ENCODE results near the gene MPDU1. TPM values are rescaled to one million over a fixed set of nuclear protein-coding genes. Genes with fewer than 3 reads are reported as not detected.

Gene MPDU1
- total RNA-seq, 3 donors from 2014 or later = 55.2 to 101 (median 94.5) TPM

- no peak for TF ChIP-seq CTCF (IDR thresholded peaks at IDR 0.05)
- Histone ChIP-seq H3K4me1 (ENCODE audit: low read depth) (peaks cover 22% of the 10 kb centered on the region), H3K4me3 (peak overlapping the region; percentile 100), H3K36me3 (ENCODE audit: low read depth) (peaks cover 12% of the 10 kb centered on the region), H3K9me3 (no peaks in the 10 kb centered on the region)
- no peak for ATAC-seq
- intact Hi-C loops (cut with DNase I, micrococcal nuclease) = no loop called here
- DNase-seq = no peak
These were observed 11.4 kb upstream of the MPDU1 start for GRCh38 chr17:7572338-7572587.

GRCh38 chr17:7572588-7573323 lies 10.9 kb upstream of the MPDU1 start:
- peaks cover 24% of the 10 kb centered on the region for H3K4me1 ChIP-seq (ENCODE audit: low read depth)
- ATAC-seq = peak; percentile 93
- DNase-seq = peak; percentile 99 to 100 (median 100)
- intact Hi-C loops (cut with DNase I, micrococcal nuclease) = no loop called here
- peaks cover 16% of the 10 kb centered on the region for H3K36me3 ChIP-seq (ENCODE audit: low read depth)
- peak overlapping the region; percentile 100 for H3K4me3 ChIP-seq
- peak; percentile 20 for TF ChIP-seq CTCF (IDR thresholded peaks at IDR 0.05)
- no peaks in the 10 kb centered on the region for H3K9me3 ChIP-seq

GRCh38 chr17:7573324-7574080 lies 10.2 kb upstream of the MPDU1 start:
- H3K9me3 ChIP-seq = no peaks in the 10 kb centered on the region
- intact Hi-C loops (cut with DNase I, micrococcal nuclease) = no loop called here
- ATAC-seq = peak; percentile 66
- peak overlapping the region; percentile 100 for H3K4me3 ChIP-seq
- DNase-seq = peak; percentile 88 to 95 (median 91)
- TF ChIP-seq CTCF (IDR thresholded peaks at IDR 0.05) = no peak
- peaks cover 22% of the 10 kb centered on the region for H3K36me3 ChIP-seq (ENCODE audit: low read depth)
- H3K4me1 ChIP-seq (ENCODE audit: low read depth) = peaks cover 28% of the 10 kb centered on the region

- no peak for ATAC-seq
- Histone ChIP-seq H3K36me3 (ENCODE audit: low read depth) (peaks cover 27% of the 10 kb centered on the region), H3K9me3 (no peaks in the 10 kb centered on the region), H3K4me1 (ENCODE audit: low read depth) (peaks cover 36% of the 10 kb centered on the region), H3K4me3 (no peak overlapping the region)
- no peak for TF ChIP-seq CTCF (IDR thresholded peaks at IDR 0.05)
- intact Hi-C loops (cut with DNase I, micrococcal nuclease) = no loop called here
- DNase-seq = peak in 2 of 3 donors; percentile 5 to 7
These were observed 9.3 kb upstream of the MPDU1 start for GRCh38 chr17:7574176-7574953.

GRCh38 chr17:7575481-7575883 lies 8.2 kb upstream of the MPDU1 start:
- peaks cover 40% of the 10 kb centered on the region for H3K4me1 ChIP-seq (ENCODE audit: low read depth)
- ATAC-seq (no peak), DNase-seq (peak in 1 of 3 donors; percentile 9)
- intact Hi-C loops (cut with DNase I, micrococcal nuclease) = no loop called here
- TF ChIP-seq CTCF (IDR thresholded peaks at IDR 0.05) = no peak
- H3K4me3 ChIP-seq = no peak overlapping the region
- H3K36me3 ChIP-seq (ENCODE audit: low read depth) = peaks cover 27% of the 10 kb centered on the region
- H3K9me3 ChIP-seq = no peaks in the 10 kb centered on the region
